Measurements from ENCODE around the gene KRT7. TPM values are rescaled to one million over a fixed set of nuclear protein-coding genes. Genes with fewer than 3 reads are reported as not detected.

KRT7 gene
- total and polyA plus RNA-seq, 2 donors (not counting 3 experiments of a cell fraction or from before 2014, with no cell fraction given) = 120 to 293 TPM

DNA sequence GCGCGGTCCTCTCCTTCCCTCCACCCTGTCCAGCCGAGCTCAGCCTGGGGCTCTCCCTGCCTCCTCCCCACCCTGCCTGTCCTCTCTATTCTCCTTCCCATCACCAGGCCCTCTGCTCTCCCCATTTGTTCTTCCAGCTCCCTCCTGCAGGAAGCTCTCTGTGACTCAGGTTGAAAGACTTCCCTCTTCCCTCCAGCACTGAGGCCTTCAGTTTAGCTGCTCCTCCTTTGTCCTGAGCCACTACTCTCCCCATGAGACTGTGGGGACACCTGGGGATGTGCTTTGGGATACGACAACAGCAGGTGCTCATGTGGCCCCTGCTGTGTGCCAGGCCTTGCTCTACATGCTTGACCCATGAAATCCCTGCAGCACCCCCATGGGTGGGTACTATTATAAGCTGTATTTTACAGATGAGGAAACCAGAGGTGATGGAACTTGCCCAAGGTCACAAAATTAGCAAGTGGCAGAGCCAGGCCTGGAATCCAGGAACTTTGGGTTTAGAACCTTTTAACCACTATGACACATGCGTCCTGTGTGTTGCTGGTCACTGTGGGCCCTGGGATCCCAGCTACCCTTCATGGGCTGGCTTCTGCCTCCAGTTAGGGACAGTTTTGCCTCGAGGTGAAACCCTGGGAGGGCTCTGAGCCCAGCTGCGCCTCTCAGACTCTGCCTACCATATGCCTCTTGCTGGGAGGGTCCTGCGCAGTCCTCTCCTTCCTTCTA, 46.8 kb upstream of the KRT7 start:
- H4K20me1 ChIP-seq (replicated peaks; ENCODE audit: control insufficient read depth, extremely low read depth, insufficient read depth, low read length) = no peaks in the 10 kb centered on the region
- BruUV-seq (replicated peaks) = TSS peak; percentile 64
- peak; percentile 94 for FAIRE-seq
- H3K79me2 ChIP-seq (ENCODE audit: control insufficient read depth, insufficient read depth, low read length) = no peaks in the 10 kb centered on the region
- no peak overlapping the region for H2AFZ ChIP-seq (ENCODE audit: low read depth, low read length)
- H3K4me2 ChIP-seq (ENCODE audit: insufficient read depth, low read length) = peak overlapping the region; percentile 19
- H3K9me3 ChIP-seq (replicated peaks; ENCODE audit: control insufficient read depth, insufficient read depth, low read length) = no peaks in the 10 kb centered on the region
- peaks cover 67% of the 10 kb centered on the region for H3K4me1 ChIP-seq (ENCODE audit: control insufficient read depth, extremely low read depth, insufficient read depth, low read length)
- POLR2A ChIA-PET = interaction anchor here (1.2 kb wide), 1 partner anchor 10 kb away, joined by 5 read pairs; no protein-coding TSS in a partner anchor
- peak overlapping the region; percentile 79 for H3K27ac ChIP-seq (ENCODE audit: insufficient read depth, low read depth, low read length)
- H3K9me1 ChIP-seq (replicated peaks; ENCODE audit: control insufficient read depth, extremely low read depth, insufficient read depth, low read length) = no peaks in the 10 kb centered on the region
- H3K36me3 ChIP-seq (ENCODE audit: control insufficient read depth in 2 of 2, extremely low read depth in 1 of 2, insufficient read depth in 2 of 2, low read length in 2 of 2) = no peaks in the 10 kb centered on the region
- H3K27me3 ChIP-seq (ENCODE audit: control insufficient read depth in 2 of 2, insufficient read depth in 2 of 2, low read length in 2 of 2) = no peaks in the 10 kb centered on the region
- dilution Hi-C loops (cut with MboI; ENCODE audit: extremely low pct_ligation_motif_present, low sequenced_read_pairs) = no loop called here
- CTCF ChIA-PET = interaction anchor here (1.0 to 12.0 kb wide), 9 partner anchors 8 to 93 kb away, joined by 3 to 138 read pairs (median 4); no protein-coding TSS in a partner anchor
- peak overlapping the region; percentile 36 for H3K9ac ChIP-seq (replicated peaks; ENCODE audit: extremely low read depth, insufficient read depth, low read length)
- DNase-seq (ENCODE audit: low read depth, low spot score) = peak; percentile 72
- TF ChIP-seq GATA2 (IDR thresholded peaks at IDR 0.05; ENCODE audit: insufficient read depth, insufficient read length, low read depth, low read length) (no peak), POLR2AphosphoS5 (IDR thresholded peaks at IDR 0.05; ENCODE audit: insufficient read depth, low read depth, low read length) (no peak), MYC (IDR thresholded peaks at IDR 0.05; ENCODE audit: low read depth, low read length) (peak; percentile 7), FOS (IDR thresholded peaks at IDR 0.05; ENCODE audit: borderline replicate concordance, insufficient read depth, low read length) (peak; percentile 54)
- no peak overlapping the region for H3K4me3 ChIP-seq (replicated peaks in 1 of 3; ENCODE audit: insufficient read depth in 1 of 3, low read depth in 1 of 3, low read length in 3 of 3)
- intact Hi-C loops (cut with micrococcal nuclease) = loop anchor here (1.0 kb wide), 1 partner anchor 27 kb away; no protein-coding TSS in a partner anchor

DNA sequence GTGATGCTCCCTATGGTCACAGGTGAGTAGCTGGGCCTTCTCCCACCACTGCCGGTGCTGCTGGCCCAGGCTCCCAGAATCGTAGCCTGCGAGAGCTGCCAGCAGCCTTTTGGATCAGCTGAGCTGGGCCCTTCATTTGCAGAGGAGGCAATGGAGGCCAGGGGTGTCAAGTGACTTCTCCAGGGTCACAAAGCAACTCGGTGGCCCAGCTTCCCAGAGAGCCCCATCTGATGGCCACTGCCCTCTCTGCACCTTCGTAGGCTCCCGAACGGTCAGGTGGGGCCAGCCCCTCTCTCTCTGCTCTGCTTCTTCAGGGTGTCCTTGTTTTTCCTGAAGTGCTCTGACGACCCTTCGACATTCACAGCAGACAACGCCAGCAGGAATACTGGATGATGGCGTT, 45.8 kb upstream of the KRT7 start:
- DNase-seq (ENCODE audit: low read depth, low spot score) = no peak
- POLR2A ChIA-PET = no interaction called here
- Histone ChIP-seq H3K9me1 (replicated peaks; ENCODE audit: control insufficient read depth, extremely low read depth, insufficient read depth, low read length) (no peaks in the 10 kb centered on the region), H3K4me1 (ENCODE audit: control insufficient read depth, extremely low read depth, insufficient read depth, low read length) (peaks cover 74% of the 10 kb centered on the region), H2AFZ (ENCODE audit: low read depth, low read length) (no peak overlapping the region), H3K4me3 (replicated peaks in 1 of 3; ENCODE audit: insufficient read depth in 1 of 3, low read depth in 1 of 3, low read length in 3 of 3) (no peak overlapping the region), H3K9me3 (replicated peaks; ENCODE audit: control insufficient read depth, insufficient read depth, low read length) (no peaks in the 10 kb centered on the region), H3K27me3 (ENCODE audit: control insufficient read depth in 2 of 2, insufficient read depth in 2 of 2, low read length in 2 of 2) (no peaks in the 10 kb centered on the region), H3K36me3 (ENCODE audit: control insufficient read depth in 2 of 2, extremely low read depth in 1 of 2, insufficient read depth in 2 of 2, low read length in 2 of 2) (no peaks in the 10 kb centered on the region), H3K9ac (replicated peaks; ENCODE audit: extremely low read depth, insufficient read depth, low read length) (peak overlapping the region; percentile 0), H3K4me2 (ENCODE audit: insufficient read depth, low read length) (no peak overlapping the region), H3K79me2 (ENCODE audit: control insufficient read depth, insufficient read depth, low read length) (no peaks in the 10 kb centered on the region), H3K27ac (ENCODE audit: insufficient read depth, low read depth, low read length) (peak overlapping the region; percentile 79), H4K20me1 (replicated peaks; ENCODE audit: control insufficient read depth, extremely low read depth, insufficient read depth, low read length) (no peaks in the 10 kb centered on the region)
- no TSS peak for BruUV-seq (replicated peaks)
- CTCF ChIA-PET = interaction anchor here (1.0 to 12.0 kb wide), 3 partner anchors 9 to 27 kb away, joined by 3 to 138 read pairs (median 34); no protein-coding TSS in a partner anchor
- dilution Hi-C loops (cut with MboI; ENCODE audit: extremely low pct_ligation_motif_present, low sequenced_read_pairs) = no loop called here
- intact Hi-C loops (cut with micrococcal nuclease) = no loop called here
- FAIRE-seq = no peak
- no peak for TF ChIP-seq POLR2A (IDR thresholded peaks at IDR 0.05; ENCODE audit: low read depth, low read length)
- no peak for TF ChIP-seq POLR2AphosphoS5 (IDR thresholded peaks at IDR 0.05; ENCODE audit: insufficient read depth, low read depth, low read length)
- no peak for TF ChIP-seq JUN (IDR thresholded peaks at IDR 0.05; ENCODE audit: borderline replicate concordance, insufficient read depth, insufficient read length, low read depth)
